Measurements from ENCODE around the gene LDLR. TPM values are rescaled to one million over a fixed set of nuclear protein-coding genes. Genes with fewer than 3 reads are reported as not detected.

Gene LDLR
- total RNA-seq, 4 donors from 2014 or later = 22.6 to 45.6 (median 35.7) TPM

DNA sequence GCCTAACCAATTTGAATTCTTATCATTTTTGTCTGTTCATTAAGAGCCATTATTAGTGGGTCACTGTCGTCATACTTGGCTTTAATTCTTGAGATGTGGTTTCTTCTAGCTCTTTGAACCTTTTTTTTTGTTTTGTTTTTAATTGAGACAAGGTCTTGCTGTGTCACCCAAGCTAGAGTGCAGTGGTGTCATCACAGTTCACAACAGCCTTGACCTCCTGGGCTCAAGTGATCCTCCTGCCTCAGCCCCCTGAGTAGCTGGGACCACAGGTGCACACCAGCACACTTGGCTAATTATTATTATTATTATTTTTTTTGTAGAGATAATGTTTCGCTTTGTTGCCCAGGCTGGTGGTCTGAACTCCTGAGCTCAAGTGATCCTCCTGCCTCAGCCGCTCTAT, 25.8 kb upstream of the LDLR start:
- Histone ChIP-seq H3K4me1 (no peaks in the 10 kb centered on the region), H3K27me3 (no peaks in the 10 kb centered on the region), H3K9me3 (peaks cover 0 to 10% (median 0%) of the 10 kb centered on the region in 4 donors), H3K36me3 (peaks cover 0 to 91% (median 0%) of the 10 kb centered on the region in 3 donors), H3K4me3 (no peak overlapping the region), H3K27ac (no peak overlapping the region)
- WGBS, 2 donors = 78 to 83% methylated on average over 3 of the region's 3 CpGs
- TF ChIP-seq, protein P1, sequence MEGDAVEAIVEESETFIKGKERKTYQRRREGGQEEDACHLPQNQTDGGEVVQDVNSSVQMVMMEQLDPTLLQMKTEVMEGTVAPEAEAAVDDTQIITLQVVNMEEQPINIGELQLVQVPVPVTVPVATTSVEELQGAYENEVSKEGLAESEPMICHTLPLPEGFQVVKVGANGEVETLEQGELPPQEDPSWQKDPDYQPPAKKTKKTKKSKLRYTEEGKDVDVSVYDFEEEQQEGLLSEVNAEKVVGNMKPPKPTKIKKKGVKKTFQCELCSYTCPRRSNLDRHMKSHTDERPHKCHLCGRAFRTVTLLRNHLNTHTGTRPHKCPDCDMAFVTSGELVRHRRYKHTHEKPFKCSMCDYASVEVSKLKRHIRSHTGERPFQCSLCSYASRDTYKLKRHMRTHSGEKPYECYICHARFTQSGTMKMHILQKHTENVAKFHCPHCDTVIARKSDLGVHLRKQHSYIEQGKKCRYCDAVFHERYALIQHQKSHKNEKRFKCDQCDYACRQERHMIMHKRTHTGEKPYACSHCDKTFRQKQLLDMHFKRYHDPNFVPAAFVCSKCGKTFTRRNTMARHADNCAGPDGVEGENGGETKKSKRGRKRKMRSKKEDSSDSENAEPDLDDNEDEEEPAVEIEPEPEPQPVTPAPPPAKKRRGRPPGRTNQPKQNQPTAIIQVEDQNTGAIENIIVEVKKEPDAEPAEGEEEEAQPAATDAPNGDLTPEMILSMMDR (IDR thresholded peaks at IDR 0.05) = no peak
- TF ChIP-seq POLR2A (IDR thresholded peaks at IDR 0.05) = no peak
- no peak for TF ChIP-seq EP300 (IDR thresholded peaks at IDR 0.05)
- DNase-seq (ENCODE audit: low spot score in 2 of 2) = no peak

DNA sequence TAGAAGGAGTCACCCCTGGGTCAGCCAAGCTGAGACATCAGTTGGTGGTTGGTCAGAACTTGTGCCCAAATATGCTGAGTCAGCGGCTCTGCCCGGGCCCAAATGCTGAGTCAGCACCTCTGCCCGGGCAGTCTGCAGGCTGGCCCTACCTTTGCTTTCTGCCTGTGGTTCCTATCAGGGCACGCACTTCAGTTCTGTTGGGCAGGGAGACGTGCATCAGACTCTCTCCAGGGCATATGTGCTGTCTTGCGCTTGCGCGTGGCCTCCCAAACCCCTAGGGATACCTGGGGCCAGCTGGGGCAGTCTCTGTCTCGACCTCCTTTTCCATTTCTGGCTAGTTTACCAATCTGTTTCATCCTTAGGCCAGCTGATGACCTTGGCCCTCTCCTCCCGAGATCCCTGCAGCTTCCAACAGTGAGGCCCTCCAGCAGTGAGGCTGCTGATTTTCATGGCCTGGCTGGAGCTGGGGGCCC, 24.4 kb upstream of the LDLR start:
- no peaks in the 10 kb centered on the region for H3K4me1 ChIP-seq
- no peaks in the 10 kb centered on the region for H3K27me3 ChIP-seq
- no peak for TF ChIP-seq EP300 (IDR thresholded peaks at IDR 0.05)
- TF ChIP-seq, protein P1 (IDR thresholded peaks at IDR 0.05) = no peak
- TF ChIP-seq POLR2A (IDR thresholded peaks at IDR 0.05) = no peak
- H3K4me3 ChIP-seq = no peak overlapping the region
- H3K27ac ChIP-seq = no peak overlapping the region
- H3K9me3 ChIP-seq = peaks cover 0 to 10% (median 0%) of the 10 kb centered on the region in 4 donors
- no peak for DNase-seq (ENCODE audit: low spot score in 2 of 2)
- 72 to 88% methylated on average over 7 to 10 of the region's 10 CpGs for WGBS, 2 donors
- peaks cover 0 to 77% (median 0%) of the 10 kb centered on the region in 3 donors for H3K36me3 ChIP-seq

DNA sequence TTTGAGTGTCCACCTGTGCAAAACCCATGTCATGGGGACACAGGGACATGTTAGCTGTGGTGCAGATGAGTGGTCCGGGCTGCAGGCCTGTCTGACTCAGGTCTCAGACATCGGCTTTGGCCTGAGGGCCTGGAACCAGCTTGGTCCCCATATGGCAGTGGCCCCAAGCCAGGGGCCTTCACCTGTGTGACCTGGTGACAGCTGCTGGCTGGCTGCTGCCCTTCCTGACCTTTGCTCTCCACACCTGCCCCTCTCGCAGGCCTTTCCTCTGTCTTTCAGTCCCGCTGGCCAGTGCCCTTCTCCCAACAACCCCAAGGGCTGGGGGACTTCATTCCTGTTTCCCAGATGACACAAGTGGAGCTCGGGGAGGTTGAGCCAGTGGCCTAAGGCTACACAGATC, 22.9 kb upstream of the LDLR start:
- WGBS, 2 donors = 87 to 89% methylated on average over 5 of the region's 5 CpGs

DNA sequence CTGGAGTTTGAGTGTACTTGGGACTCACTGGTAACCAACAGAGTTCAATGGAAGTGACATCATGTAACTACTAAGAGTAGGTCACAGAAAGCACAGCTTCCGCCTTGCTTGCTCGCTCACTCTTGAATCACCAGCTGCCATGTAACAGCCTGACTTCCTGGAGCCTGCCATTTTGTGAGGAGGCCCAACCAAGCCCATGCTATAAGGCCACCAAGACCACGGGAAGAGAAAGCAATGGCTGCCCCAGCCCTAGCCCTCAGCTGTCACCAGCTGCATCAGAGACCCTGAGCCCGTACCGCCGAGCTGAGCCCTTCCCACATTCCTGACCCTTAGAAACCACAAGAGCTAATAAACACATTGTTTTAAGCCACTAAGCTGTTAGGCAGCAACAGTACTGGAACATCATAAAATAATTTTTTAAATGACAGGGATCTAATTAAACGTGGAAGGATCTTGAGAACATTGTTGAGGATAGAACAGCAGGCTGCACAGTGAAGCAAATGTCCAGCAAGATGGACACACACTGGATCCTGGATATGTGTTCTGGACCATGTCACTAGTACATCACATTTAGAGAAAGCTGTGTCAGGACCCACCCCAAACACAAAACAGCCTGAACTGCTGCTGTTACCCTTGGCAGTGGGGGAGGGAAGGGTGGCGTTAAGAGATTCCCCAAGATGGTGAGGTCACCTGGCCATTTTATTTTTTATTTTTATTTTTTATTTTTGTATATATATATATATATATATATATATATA, 21.7 kb upstream of the LDLR start:
- no peak overlapping the region for H3K27ac ChIP-seq
- 94 to 95% methylated on average over 8 of the region's 8 CpGs for WGBS, 2 donors

More for the DNA sequence above, 22.9 kb upstream of the LDLR start:
- Histone ChIP-seq H3K9me3 (peaks cover 0 to 10% (median 0%) of the 10 kb centered on the region in 4 donors), H3K36me3 (peaks cover 0 to 63% (median 0%) of the 10 kb centered on the region in 3 donors), H3K4me3 (no peak overlapping the region), H3K4me1 (no peaks in the 10 kb centered on the region), H3K27me3 (no peaks in the 10 kb centered on the region), H3K27ac (no peak overlapping the region)
- TF ChIP-seq EP300 (IDR thresholded peaks at IDR 0.05) = no peak
- TF ChIP-seq, protein P1 (IDR thresholded peaks at IDR 0.05) = no peak
- no peak for DNase-seq (ENCODE audit: low spot score in 2 of 2)

DNA sequence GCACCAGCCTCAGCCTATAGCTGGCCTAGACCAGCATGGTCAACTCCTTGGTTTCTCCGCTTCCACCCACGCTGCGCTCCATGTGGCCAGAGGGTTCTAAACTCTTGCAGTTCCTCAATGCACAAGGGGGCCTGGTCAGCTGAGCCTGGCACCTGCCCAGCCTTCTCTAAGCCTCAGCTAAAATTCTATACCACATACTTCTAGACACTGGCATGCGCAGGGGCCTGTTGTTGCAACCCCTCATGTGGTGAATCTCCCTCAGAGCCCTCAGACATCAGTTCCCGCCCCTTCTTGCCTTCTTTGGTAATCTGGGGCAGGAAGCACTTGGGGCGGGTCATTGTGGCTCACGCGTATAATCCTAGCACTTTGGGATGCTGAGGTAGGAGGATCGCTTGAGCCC, 19.7 kb upstream of the LDLR start:
- WGBS, 2 donors = 79 to 88% methylated on average over 9 of the region's 9 CpGs
- DNase-seq (ENCODE audit: low spot score in 2 of 2) = no peak
- Histone ChIP-seq H3K27me3 (no peaks in the 10 kb centered on the region), H3K9me3 (peaks cover 0 to 10% (median 0%) of the 10 kb centered on the region in 4 donors), H3K4me1 (no peaks in the 10 kb centered on the region), H3K27ac (no peak overlapping the region), H3K36me3 (peaks cover 0 to 33% (median 0%) of the 10 kb centered on the region in 3 donors), H3K4me3 (no peak overlapping the region)
- TF ChIP-seq POLR2A (IDR thresholded peaks at IDR 0.05) (no peak), EP300 (IDR thresholded peaks at IDR 0.05) (no peak)
- TF ChIP-seq, protein P1 (IDR thresholded peaks at IDR 0.05) = no peak

More for the DNA sequence above, 21.7 kb upstream of the LDLR start:
- no peak for DNase-seq (ENCODE audit: low spot score in 2 of 2)
- Histone ChIP-seq H3K4me3 (no peak overlapping the region), H3K36me3 (peaks cover 0 to 50% (median 0%) of the 10 kb centered on the region in 3 donors), H3K27me3 (no peaks in the 10 kb centered on the region), H3K9me3 (peaks cover 0 to 10% (median 0%) of the 10 kb centered on the region in 4 donors), H3K4me1 (no peaks in the 10 kb centered on the region)
- TF ChIP-seq, protein P1 (IDR thresholded peaks at IDR 0.05) = no peak
- TF ChIP-seq POLR2A (IDR thresholded peaks at IDR 0.05) = no peak

All from tibial nerve (tissue), 4 donors.